Caco-2 (cell line): ENCODE data around the gene C19orf33. TPM values are rescaled to one million over a fixed set of nuclear protein-coding genes. Genes with fewer than 3 reads are reported as not detected.
A peak's percentile ranks its signal among the peaks of the same experiment; 100 is the strongest.

ENCODE experiments used
- BruUV-seq: library from RNA; stranded (reverse); fragments of 400-500 nt; replicated peaks from 2 replicates; lab custom pipeline; 2021; lab: Mats Ljungman, UMichigan
- CTCF ChIA-PET: fragments of 300-600 bp; sonication (Branson Sonifier 250); formaldehyde crosslinking; loops from one replicate; lab custom pipeline; 2022; ENCODE audit warnings: antibody characterized with exemption; lab: Charles Lee
- POLR2A ChIA-PET: fragments of 300-600 bp; sonication (Branson Sonifier 250); formaldehyde crosslinking; loops from one replicate; lab custom pipeline; 2022; ENCODE audit warnings: antibody characterized with exemption; lab: Charles Lee
- DNase-seq, 2 experiments: peaks; one replicate each; pipeline versions ENCODE4 v3.0.0 to v3.0.0-alpha.2; 2020 to 2022
- H3K27me3 ChIP-seq: replicated peaks from 2 replicates; pipeline ENCODE4 v1.6.0; 2011; ENCODE audit warnings: low read length; ENCODE audit not compliant: control insufficient read depth, insufficient read depth
- H3K36me3 ChIP-seq: 2 replicates; pipeline ENCODE4 v1.5.1; 2011; ENCODE audit warnings: low read length; ENCODE audit not compliant: control insufficient read depth, insufficient read depth
- H3K4me1 ChIP-seq: fragments of 250-450 bp; sonication (Bioruptor Pico); 2 replicates; pipeline ENCODE4 v1.5.1; 2020; ENCODE audit warnings: mild to moderate bottlenecking
- H3K4me3 ChIP-seq: 2 replicates; pipeline ENCODE4 v1.5.1; 2011; ENCODE audit warnings: low read depth, mild to moderate bottlenecking, control low read depth, low read length
- H3K9me3 ChIP-seq: fragments of 250-450 bp; sonication (Bioruptor Pico); 2 replicates; pipeline ENCODE4 v1.5.1; 2020; ENCODE audit warnings: mild to moderate bottlenecking, moderate library complexity
- H3K27ac Mint-ChIP-seq: one replicate; pipeline ENCODE4 v1.8.0; 2022; ENCODE audit warnings: mixed read lengths; ENCODE audit not compliant: unreplicated experiment
- H3K27me3 Mint-ChIP-seq: one replicate; pipeline ENCODE4 v1.8.0; 2022; ENCODE audit warnings: mixed read lengths; ENCODE audit not compliant: insufficient read depth, unreplicated experiment
- H3K36me3 Mint-ChIP-seq: one replicate; pipeline ENCODE4 v1.8.0; 2022; ENCODE audit warnings: mild to moderate bottlenecking, mixed read lengths; ENCODE audit not compliant: insufficient read depth, unreplicated experiment
- H3K4me1 Mint-ChIP-seq: one replicate; pipeline ENCODE4 v1.8.0; 2022; ENCODE audit warnings: low read depth, mixed read lengths; ENCODE audit not compliant: unreplicated experiment
- H3K4me3 Mint-ChIP-seq: one replicate; pipeline ENCODE4 v1.8.0; 2022; ENCODE audit warnings: mild to moderate bottlenecking, moderate library complexity, mixed read lengths; ENCODE audit not compliant: unreplicated experiment
- H3K9me3 Mint-ChIP-seq: one replicate; pipeline ENCODE4 v1.8.0; 2022; ENCODE audit warnings: mixed read lengths; ENCODE audit not compliant: unreplicated experiment
- intact Hi-C: fragments of 100-400 bp; cut with micrococcal nuclease; formaldehyde crosslinking; loops from one replicate; pipeline ENCODE4 v1.10.0; 2022; ENCODE audit not compliant: unreplicated experiment
- total RNA-seq: library from RNA; stranded (reverse); gene quantifications from 2 replicates; pipeline ENCODE4 v1.2.3, GENCODE V29; 2022
- TF ChIP-seq, protein P1 (sequence below), 2 experiments: fragments of 200-600 bp in 1 of 2; IDR thresholded peaks; 1 replicate in 1 of 2; 2 replicates in 1 of 2; pipeline versions ENCODE4 v1.5.1 to v1.8.0; 2011 to 2022; ENCODE audit warnings: antibody characterized with exemption in 1 of 2, control low read depth in 1 of 2, inconsistent platforms in 1 of 2, low read depth in 1 of 2, low read length in 1 of 2, mild to moderate bottlenecking in 1 of 2, moderate library complexity in 1 of 2; ENCODE audit not compliant: insufficient read depth in 1 of 2, severe bottlenecking in 1 of 2, unreplicated experiment in 1 of 2

Gene C19orf33
- total RNA-seq, 1 experiment from 2014 or later = 18.6 TPM

DNA sequence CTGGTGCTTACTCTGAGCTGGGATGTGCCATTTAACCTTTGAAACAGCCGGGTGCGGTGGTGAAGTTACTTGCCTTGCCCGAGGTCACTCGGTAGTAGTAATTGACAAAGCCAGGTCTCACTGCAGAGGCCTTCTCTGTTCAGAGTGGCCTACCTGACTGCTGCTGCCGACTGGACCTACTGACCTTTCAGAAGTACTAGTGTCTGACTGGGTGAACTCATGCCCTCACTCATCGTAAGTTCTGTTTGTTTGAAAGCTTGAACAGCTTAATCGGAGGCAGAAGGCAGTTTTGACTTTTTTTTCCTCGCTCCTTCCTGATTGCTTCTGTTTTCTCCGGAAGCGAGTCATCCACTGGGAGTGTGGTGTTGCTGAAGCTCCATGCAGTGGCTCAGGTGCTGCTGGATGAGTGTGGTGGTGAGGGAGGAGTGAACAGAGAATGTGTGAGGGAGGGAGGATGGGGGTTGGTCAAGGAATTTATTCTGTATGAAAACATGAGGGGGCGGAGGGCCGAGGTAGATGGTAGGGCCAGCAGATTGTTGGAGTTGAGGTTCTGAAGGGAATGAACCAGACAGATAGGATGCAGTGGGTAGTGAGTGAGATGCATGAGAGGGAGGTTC lies 37.0 kb upstream of the C19orf33 start:
- peak; percentile 42 to 62 for DNase-seq
- Mint-ChIP-seq H3K27me3 (no peaks in the 10 kb centered on the region), H3K4me1 (peaks cover 70% of the 10 kb centered on the region), H3K36me3 (peaks cover 88% of the 10 kb centered on the region), H3K9me3 (no peaks in the 10 kb centered on the region), H3K4me3 (peak overlapping the region; percentile 99), H3K27ac (peak overlapping the region; percentile 98)
- no peaks in the 10 kb centered on the region for H3K9me3 ChIP-seq
- H3K4me1 ChIP-seq = peaks cover 68% of the 10 kb centered on the region
- no TSS peak for BruUV-seq
- TF ChIP-seq, protein P1, sequence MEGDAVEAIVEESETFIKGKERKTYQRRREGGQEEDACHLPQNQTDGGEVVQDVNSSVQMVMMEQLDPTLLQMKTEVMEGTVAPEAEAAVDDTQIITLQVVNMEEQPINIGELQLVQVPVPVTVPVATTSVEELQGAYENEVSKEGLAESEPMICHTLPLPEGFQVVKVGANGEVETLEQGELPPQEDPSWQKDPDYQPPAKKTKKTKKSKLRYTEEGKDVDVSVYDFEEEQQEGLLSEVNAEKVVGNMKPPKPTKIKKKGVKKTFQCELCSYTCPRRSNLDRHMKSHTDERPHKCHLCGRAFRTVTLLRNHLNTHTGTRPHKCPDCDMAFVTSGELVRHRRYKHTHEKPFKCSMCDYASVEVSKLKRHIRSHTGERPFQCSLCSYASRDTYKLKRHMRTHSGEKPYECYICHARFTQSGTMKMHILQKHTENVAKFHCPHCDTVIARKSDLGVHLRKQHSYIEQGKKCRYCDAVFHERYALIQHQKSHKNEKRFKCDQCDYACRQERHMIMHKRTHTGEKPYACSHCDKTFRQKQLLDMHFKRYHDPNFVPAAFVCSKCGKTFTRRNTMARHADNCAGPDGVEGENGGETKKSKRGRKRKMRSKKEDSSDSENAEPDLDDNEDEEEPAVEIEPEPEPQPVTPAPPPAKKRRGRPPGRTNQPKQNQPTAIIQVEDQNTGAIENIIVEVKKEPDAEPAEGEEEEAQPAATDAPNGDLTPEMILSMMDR (IDR thresholded peaks at IDR 0.05; ENCODE audit: insufficient read depth in 1 of 2, low read depth in 1 of 2, low read length in 1 of 2, severe bottlenecking in 1 of 2, unreplicated experiment in 1 of 2) = no peak
- CTCF ChIA-PET = interaction anchor here (0.6 to 1.3 kb wide), 3 partner anchors 37 to 136 kb away, joined by 3 to 4 read pairs (median 3); partner anchors contain the start of genes C19orf33 and FAM98C
- H3K36me3 ChIP-seq = no peaks in the 10 kb centered on the region
- peak overlapping the region; percentile 93 for H3K4me3 ChIP-seq
- intact Hi-C loops = no loop called here
- H3K27me3 ChIP-seq = no peaks in the 10 kb centered on the region
- POLR2A ChIA-PET = interaction anchor here (0.6 to 2.3 kb wide), 4 partner anchors 7 to 121 kb away, joined by 3 to 23 read pairs (median 9); no protein-coding TSS in a partner anchor

DNA sequence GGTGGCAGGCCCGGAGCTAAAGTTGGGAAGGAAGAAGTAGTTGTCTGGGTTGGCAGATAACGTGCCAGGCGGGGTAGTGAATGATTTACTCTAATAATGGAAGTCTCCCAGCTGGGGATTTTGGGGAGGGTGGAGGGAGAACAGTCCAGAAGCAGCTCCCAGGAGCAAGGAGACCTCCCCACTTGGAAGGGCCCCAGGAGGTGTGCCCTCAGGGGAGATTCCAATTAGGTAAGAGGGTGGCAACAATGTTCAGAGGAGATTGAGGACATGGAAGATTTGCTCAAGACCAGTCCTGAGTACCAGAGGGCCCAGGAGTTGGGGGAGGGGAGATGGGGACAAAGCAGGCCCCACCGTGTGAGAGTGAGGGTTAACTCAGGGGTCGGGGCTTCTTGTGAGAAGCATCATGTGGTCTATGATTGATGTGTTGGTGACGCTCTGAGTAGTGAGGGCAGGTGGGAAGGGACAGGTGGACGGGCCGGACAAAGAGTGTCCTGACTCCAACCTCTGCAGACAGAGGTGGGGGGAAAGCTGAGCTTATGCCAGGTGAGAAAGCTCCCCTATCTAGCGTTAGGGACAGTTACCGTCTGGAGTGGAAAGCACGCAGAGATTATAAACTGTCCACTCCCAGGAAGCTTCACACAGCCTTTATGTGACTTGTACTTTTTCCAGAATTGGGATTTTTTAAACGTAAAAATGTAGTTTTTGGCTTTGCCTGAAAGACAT lies 36.1 kb upstream of the C19orf33 start:
- Mint-ChIP-seq H3K36me3 (peaks cover 90% of the 10 kb centered on the region), H3K27ac (peak overlapping the region; percentile 98), H3K9me3 (no peaks in the 10 kb centered on the region), H3K4me3 (peak overlapping the region; percentile 99), H3K27me3 (no peaks in the 10 kb centered on the region), H3K4me1 (peaks cover 72% of the 10 kb centered on the region)
- TF ChIP-seq, protein P1 (IDR thresholded peaks at IDR 0.05; ENCODE audit: insufficient read depth in 1 of 2, low read depth in 1 of 2, low read length in 1 of 2, severe bottlenecking in 1 of 2, unreplicated experiment in 1 of 2) = no peak
- ChIA-PET CTCF (interaction anchor here (0.6 to 1.3 kb wide), 2 partner anchors 36 to 135 kb away, joined by 3 to 4 read pairs; partner anchors contain the start of genes C19orf33 and FAM98C), POLR2A (interaction anchor here (0.6 to 1.0 kb wide), 3 partner anchors 10 to 43 kb away, joined by 3 to 6 read pairs (median 3); no protein-coding TSS in a partner anchor)
- BruUV-seq = no TSS peak
- Histone ChIP-seq H3K4me1 (peaks cover 69% of the 10 kb centered on the region), H3K9me3 (no peaks in the 10 kb centered on the region), H3K4me3 (no peak overlapping the region), H3K36me3 (no peaks in the 10 kb centered on the region), H3K27me3 (no peaks in the 10 kb centered on the region)
- DNase-seq = peak; percentile 60 to 63
- intact Hi-C loops = no loop called here

DNA sequence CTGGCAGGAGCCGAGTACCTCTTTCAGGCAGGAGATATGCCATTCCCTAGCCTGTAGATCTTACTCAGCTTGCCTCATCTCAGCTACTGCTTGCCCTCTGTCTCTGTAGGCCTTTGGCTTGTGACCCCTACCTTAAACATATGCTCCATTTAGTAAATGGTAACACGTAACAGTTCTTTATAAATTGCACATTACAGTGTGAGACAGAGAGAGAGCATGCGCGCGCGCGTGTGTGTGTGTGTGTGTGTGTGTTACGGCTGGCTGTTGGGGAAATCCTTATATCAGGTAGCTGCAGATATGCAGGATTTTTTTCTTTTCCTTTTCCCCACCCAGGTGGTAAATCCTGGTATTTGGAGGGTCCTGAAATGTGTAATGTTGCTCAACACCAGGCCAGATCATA lies 35.5 kb upstream of the C19orf33 start:
- Histone ChIP-seq H3K9me3 (no peaks in the 10 kb centered on the region), H3K4me1 (peaks cover 70% of the 10 kb centered on the region), H3K36me3 (no peaks in the 10 kb centered on the region), H3K4me3 (no peak overlapping the region), H3K27me3 (no peaks in the 10 kb centered on the region)
- Mint-ChIP-seq H3K36me3 (peaks cover 89% of the 10 kb centered on the region), H3K4me1 (peaks cover 70% of the 10 kb centered on the region), H3K9me3 (no peaks in the 10 kb centered on the region), H3K4me3 (peak overlapping the region; percentile 99), H3K27me3 (no peaks in the 10 kb centered on the region), H3K27ac (peak overlapping the region; percentile 98)
- intact Hi-C loops = no loop called here
- DNase-seq = no peak
- ChIA-PET POLR2A (interaction anchor here (0.6 kb wide), 1 partner anchor 9 kb away, joined by 3 read pairs; no protein-coding TSS in a partner anchor), CTCF (no interaction called here)
- BruUV-seq = no TSS peak
- TF ChIP-seq, protein P1 (IDR thresholded peaks at IDR 0.05; ENCODE audit: insufficient read depth in 1 of 2, low read depth in 1 of 2, low read length in 1 of 2, severe bottlenecking in 1 of 2, unreplicated experiment in 1 of 2) = no peak
